Esophagus squamous epithelium (tissue), 5 donors: Measurements from ENCODE around the gene PRUNE2. TPM values are rescaled to one million over a fixed set of nuclear protein-coding genes. Genes with fewer than 3 reads are reported as not detected.

Experiments used
- DNase-seq: peaks from one replicate; lab custom pipeline; 2025; lab: John Stamatoyannopoulos, UW
- H3K27ac ChIP-seq, 4 donors: fragments of 200-600 bp; sonication (generic); one replicate each; pipeline ENCODE4 v1.5.1; 2016 to 2019; ENCODE audit warnings: mild to moderate bottlenecking in 1 of 4
- H3K27me3 ChIP-seq, 4 donors: fragments of 200-600 bp; sonication (generic); 1 replicate in 3 of 4; 2 replicates in 1 of 4; pipeline versions ENCODE4 v1.5.1 to v1.6.0; 2017 to 2021; ENCODE audit warnings: antibody characterized with exemption in 1 of 4
- H3K36me3 ChIP-seq, 3 donors: fragments of 200-600 bp; sonication (generic); one replicate each; pipeline ENCODE4 v1.5.1; 2016 to 2019
- H3K4me1 ChIP-seq, 3 donors: fragments of 200-600 bp; sonication (generic); one replicate each; pipeline ENCODE4 v1.5.1; 2017 to 2019
- H3K4me3 ChIP-seq, 4 donors: fragments of 200-600 bp; sonication (generic); 1 replicate in 3 of 4; 2 replicates in 1 of 4; pipeline ENCODE4 v1.5.1; 2016 to 2019; ENCODE audit warnings: mild to moderate bottlenecking in 2 of 4, moderate library complexity in 1 of 4
- H3K9me3 ChIP-seq, 3 donors: fragments of 200-600 bp; sonication (generic); one replicate each; pipeline ENCODE4 v1.5.1; 2016 to 2019
- CTCF ChIP-seq, 6 experiments: fragments of 450-650 bp in 4 of 6; fragments of 200-600 bp in 2 of 6; sonication (generic) in 2 of 6; IDR thresholded peaks; one replicate each; pipeline ENCODE4 v1.5.1; 2016 to 2019; ENCODE audit warnings: antibody characterized with exemption in 6 of 6, mild to moderate bottlenecking in 4 of 6, moderate library complexity in 4 of 6
- POLR2A ChIP-seq, 4 donors: fragments of 450-650 bp; IDR thresholded peaks; one replicate each; pipeline ENCODE4 v1.6.1; 2017; ENCODE audit warnings: antibody characterized with exemption in 4 of 4, mild to moderate bottlenecking in 4 of 4, moderate library complexity in 3 of 4
- WGBS, 2 donors: methylation state at CpG; one replicate each; pipeline ENCODE4 v1.1.5; 2018; 5-methylcytosine and 5-hydroxymethylcytosine counted together
- intact Hi-C: fragments of 100-400 bp; cut with DNase I; formaldehyde crosslinking; loops from one replicate; pipeline ENCODE4 v1.15.0; 2022
- total RNA-seq, 4 donors: library from RNA; depleted of rRNA; stranded (reverse); fragments of >200 nt; gene quantifications; one replicate each; pipeline ENCODE4 v1.1.0, GENCODE V29; 2016
- donor health status: DM: yes; HTN: yes; CAD: no.

The PRUNE2 gene
- total RNA-seq, 4 donors from 2014 or later: 9.9 to 126 (median 26.7) TPM

- no peak for DNase-seq
- peaks cover 3 to 17% (median 7%) of the 10 kb centered on the region in 3 donors for H3K4me1 ChIP-seq
- intact Hi-C loops: no loop called here
- H3K27me3 ChIP-seq: peaks cover 0 to 73% (median 0%) of the 10 kb centered on the region in 4 donors
- H3K36me3 ChIP-seq: no peaks in the 10 kb centered on the region
- peak overlapping the region in 3 of 4 donors; percentile 4 to 64 (median 18) for H3K4me3 ChIP-seq
- WGBS, 2 donors: 44 to 54% methylated on average over 6 of the region's 6 CpGs
- TF ChIP-seq POLR2A (IDR thresholded peaks at IDR 0.05) (no peak), CTCF (IDR thresholded peaks at IDR 0.05) (no peak)
- no peaks in the 10 kb centered on the region for H3K9me3 ChIP-seq
- H3K27ac ChIP-seq: peak overlapping the region in 2 of 4 donors; percentile 31 to 75
Measured at GRCh38 chr9:76902395-76902794, 3.5 kb downstream of the PRUNE2 start.

GRCh38 chr9:76901801-76902200 is 4.1 kb downstream of the PRUNE2 start:
- H3K27me3 ChIP-seq: peaks cover 0 to 68% (median 0%) of the 10 kb centered on the region in 4 donors
- intact Hi-C loops: no loop called here
- H3K27ac ChIP-seq: peak overlapping the region in 1 of 4 donors; percentile 75
- no peak for TF ChIP-seq POLR2A (IDR thresholded peaks at IDR 0.05)
- no peak for TF ChIP-seq CTCF (IDR thresholded peaks at IDR 0.05)
- no peaks in the 10 kb centered on the region for H3K9me3 ChIP-seq
- DNase-seq: no peak
- H3K4me1 ChIP-seq: peaks cover 3 to 17% (median 7%) of the 10 kb centered on the region in 3 donors
- H3K4me3 ChIP-seq: peak overlapping the region in 3 of 4 donors; percentile 4 to 64 (median 18)
- no peaks in the 10 kb centered on the region for H3K36me3 ChIP-seq
- no CpG with 5 or more reads among the region's 2 CpGs for WGBS, 2 donors

GRCh38 chr9:76900884-76901440 is 5.0 kb downstream of the PRUNE2 start:
- Histone ChIP-seq H3K27ac (peak overlapping the region in 2 of 4 donors; percentile 14 to 42), H3K9me3 (no peaks in the 10 kb centered on the region), H3K4me3 (peak overlapping the region in 2 of 4 donors; percentile 1 to 64), H3K4me1 (peaks cover 3 to 12% (median 6%) of the 10 kb centered on the region in 3 donors), H3K27me3 (peaks cover 0 to 60% (median 0%) of the 10 kb centered on the region in 4 donors), H3K36me3 (no peaks in the 10 kb centered on the region)
- WGBS, 2 donors: 58 to 73% methylated on average over 3 of the region's 3 CpGs
- DNase-seq: no peak
- intact Hi-C loops: no loop called here
- TF ChIP-seq POLR2A (IDR thresholded peaks at IDR 0.05) (no peak), CTCF (IDR thresholded peaks at IDR 0.05) (no peak)

GRCh38 chr9:76898786-76899185 is 7.1 kb downstream of the PRUNE2 start:
- WGBS, 2 donors: 28 to 58% methylated on average over 2 of the region's 2 CpGs
- no peak for DNase-seq
- peak overlapping the region in 1 of 4 donors; percentile 27 for H3K4me3 ChIP-seq
- no peaks in the 10 kb centered on the region for H3K36me3 ChIP-seq
- H3K9me3 ChIP-seq: no peaks in the 10 kb centered on the region
- TF ChIP-seq CTCF (IDR thresholded peaks at IDR 0.05) (no peak), POLR2A (IDR thresholded peaks at IDR 0.05) (no peak)
- peaks cover 0 to 39% (median 0%) of the 10 kb centered on the region in 4 donors for H3K27me3 ChIP-seq
- peaks cover 0 to 4% (median 0%) of the 10 kb centered on the region in 3 donors for H3K4me1 ChIP-seq
- intact Hi-C loops: no loop called here
- H3K27ac ChIP-seq: peak overlapping the region in 3 of 4 donors; percentile 57 to 62 (median 57)

- no peak for DNase-seq
- TF ChIP-seq POLR2A (IDR thresholded peaks at IDR 0.05) (no peak), CTCF (IDR thresholded peaks at IDR 0.05) (no peak)
- peaks cover 0 to 4% (median 0%) of the 10 kb centered on the region in 3 donors for H3K4me1 ChIP-seq
- no peaks in the 10 kb centered on the region for H3K9me3 ChIP-seq
- intact Hi-C loops: no loop called here
- H3K27me3 ChIP-seq: peaks cover 0 to 31% (median 0%) of the 10 kb centered on the region in 4 donors
- peak overlapping the region in 3 of 4 donors; percentile 57 to 66 (median 62) for H3K27ac ChIP-seq
- no peaks in the 10 kb centered on the region for H3K36me3 ChIP-seq
- peak overlapping the region in 1 of 4 donors; percentile 2 for H3K4me3 ChIP-seq
- 47 to 56% methylated on average over 5 to 6 of the region's 6 CpGs for WGBS, 2 donors
Measured at GRCh38 chr9:76897804-76898525, 7.9 kb downstream of the PRUNE2 start.
